Activated CD4-positive, alpha-beta T cell treated with anti-CD3 and anti-CD28 coated beads, Interleukin-2, amount 50 U/mL, for 16 hours (primary cell): ENCODE measurements around the gene GKN2.
"Not testable (repeated sequence)": the region's sequence is repeated elsewhere in the genome, so short reads cannot be mapped to it uniquely, and the experiment has no call there.

ENCODE experiments used
- DNase-seq: peaks from one replicate; pipeline ENCODE4 v3.0.0-alpha.2; 2020

Gene GKN2

GRCh38 chr2:68917034-68917718 lies 35.5 kb downstream of the GKN2 start:
- no peak for DNase-seq

DNA sequence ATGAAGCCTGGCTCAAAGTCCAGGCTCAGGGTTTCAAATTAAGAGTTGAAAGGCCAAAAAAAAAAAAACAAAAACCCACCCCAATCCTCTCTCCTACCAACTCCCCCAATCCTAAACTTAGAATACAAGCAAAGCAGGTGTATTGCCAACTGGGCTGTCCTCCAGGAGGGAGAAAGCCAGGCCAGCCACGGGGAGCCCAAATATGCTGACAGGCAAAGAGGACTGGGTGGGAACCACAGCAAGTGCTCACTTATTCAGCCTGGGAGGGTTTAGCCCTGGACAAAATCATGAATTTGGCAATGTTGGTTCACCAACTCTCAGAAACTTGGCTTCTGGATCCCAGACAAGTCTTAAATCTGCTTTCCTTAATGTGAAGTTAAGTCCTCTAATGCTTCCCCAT lies 36.5 kb downstream of the GKN2 start:
- DNase-seq: no peak

- DNase-seq: no peak
Measured at GRCh38 chr2:68915393-68915792, 37.3 kb downstream of the GKN2 start.

DNA sequence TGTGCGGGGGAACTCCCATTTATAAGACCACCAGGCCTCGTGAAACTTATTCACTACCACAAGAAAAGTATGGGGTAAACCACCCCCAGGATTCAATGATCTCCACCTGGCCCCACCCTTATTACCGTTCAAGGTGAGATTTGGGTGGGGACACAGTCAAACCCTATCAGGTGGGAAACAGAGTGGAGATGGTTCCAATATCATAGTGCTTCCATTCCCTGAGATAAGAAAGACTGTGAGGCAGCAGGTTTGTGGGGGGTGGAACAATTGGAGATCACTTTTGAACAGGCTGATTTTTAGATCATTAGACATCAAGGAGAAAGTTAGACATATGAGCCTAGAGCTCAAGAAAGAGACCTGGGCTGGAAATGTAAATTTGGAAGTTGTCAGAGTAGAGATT lies 39.3 kb downstream of the GKN2 start:
- DNase-seq: no peak

DNA sequence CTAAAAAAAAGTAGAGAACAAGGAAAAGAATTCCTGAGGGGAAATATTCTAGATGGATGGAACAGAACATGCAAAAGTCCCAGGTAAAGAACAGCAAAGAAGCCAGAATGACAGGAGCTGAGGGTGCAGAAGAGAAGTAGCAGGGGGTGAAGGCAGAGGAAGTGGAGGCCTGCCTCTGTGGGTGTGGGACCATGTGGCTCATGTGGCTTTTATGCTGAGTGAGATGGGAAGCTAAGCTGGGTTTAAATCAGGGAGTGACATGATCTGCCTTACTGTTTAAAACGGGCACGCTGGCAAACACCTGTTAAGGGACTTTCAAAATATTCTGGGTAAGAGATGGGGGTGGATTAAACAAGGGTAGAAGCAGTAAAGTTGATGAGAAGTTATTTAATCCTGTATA lies 40.0 kb downstream of the GKN2 start:
- peak; percentile 72 for DNase-seq

DNA sequence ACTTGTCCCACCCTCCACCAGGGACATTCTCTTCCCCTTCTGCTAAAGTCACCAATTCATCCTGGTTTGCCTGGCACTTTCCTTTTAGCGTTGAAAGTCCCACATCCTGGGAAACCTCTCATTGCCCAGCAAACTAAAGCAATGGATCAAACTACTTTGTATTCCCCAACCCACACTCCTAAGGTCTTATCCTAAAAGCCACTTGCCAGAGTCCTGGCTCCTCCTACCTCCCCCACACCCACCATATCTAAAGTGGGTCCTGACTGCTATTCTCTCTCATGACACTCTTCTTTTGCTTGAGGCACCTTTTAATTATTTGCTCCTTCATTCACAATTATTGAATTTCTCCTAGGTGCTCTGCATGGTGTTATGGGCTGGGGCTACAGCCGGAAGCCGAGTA lies 40.6 kb downstream of the GKN2 start:
- no peak for DNase-seq

GRCh38 chr2:68911709-68912108 lies 41.0 kb downstream of the GKN2 start:
- peak; percentile 15 for DNase-seq

- peak; percentile 37 for DNase-seq
Measured at GRCh38 chr2:68911246-68911645, 41.4 kb downstream of the GKN2 start.

GRCh38 chr2:68909793-68910674 lies 42.7 kb downstream of the GKN2 start:
- peak; percentile 88 for DNase-seq

GRCh38 chr2:68908392-68908970 lies 44.2 kb downstream of the GKN2 start:
- DNase-seq: peak; percentile 96

GRCh38 chr2:68907920-68908253 lies 44.8 kb downstream of the GKN2 start:
- no peak for DNase-seq

DNA sequence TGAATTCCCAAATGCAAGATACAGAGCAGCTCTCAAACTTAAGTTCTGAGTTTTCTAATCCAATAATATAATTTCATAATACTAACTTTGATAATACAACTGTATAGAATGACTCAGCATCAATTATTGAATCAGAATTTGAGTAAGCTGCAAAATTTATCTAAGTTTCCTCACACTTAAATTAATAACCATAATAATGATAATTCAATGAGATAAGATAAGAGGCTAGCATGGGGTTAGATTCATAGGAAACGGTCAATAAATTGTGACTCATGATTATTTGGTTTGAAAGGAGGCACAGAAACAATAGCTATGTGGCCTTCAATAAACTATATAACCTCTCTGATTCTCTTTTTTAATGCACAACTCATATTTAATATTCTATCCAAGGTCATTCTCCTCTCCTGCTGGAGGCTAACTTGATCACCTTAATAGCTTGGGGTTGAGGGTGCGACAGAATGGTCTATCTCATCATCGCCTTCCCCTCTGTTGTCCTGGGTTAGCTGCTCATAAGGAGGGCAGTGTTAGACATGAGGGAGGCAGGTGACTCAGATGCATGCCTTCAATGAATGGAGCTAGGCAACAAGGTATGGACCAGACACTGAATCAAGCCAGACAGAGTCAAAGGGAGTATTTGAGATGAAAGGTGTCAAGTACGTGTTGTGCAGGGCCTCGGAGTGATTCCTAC lies 45.3 kb downstream of the GKN2 start:
- DNase-seq: peak; percentile 27

DNA sequence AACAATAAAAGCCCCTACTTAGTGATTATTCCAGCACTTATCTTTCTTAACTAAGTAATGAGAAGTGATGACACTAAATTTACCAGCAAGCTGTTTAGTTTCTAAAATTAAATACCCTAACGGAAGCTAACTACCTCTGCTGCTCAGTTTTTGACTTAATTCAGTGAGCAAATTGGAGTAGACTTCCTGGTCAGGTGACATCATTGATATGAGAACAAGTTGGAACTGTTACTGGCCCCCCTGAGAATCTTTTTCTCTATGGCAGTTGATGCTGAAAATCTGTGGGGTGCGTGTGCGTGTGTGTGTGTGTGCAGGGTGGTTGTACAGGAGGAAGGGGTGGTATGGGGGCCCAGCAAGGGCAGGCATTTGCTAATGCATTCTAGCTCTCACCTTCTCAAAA lies 46.0 kb downstream of the GKN2 start:
- no peak for DNase-seq

DNA sequence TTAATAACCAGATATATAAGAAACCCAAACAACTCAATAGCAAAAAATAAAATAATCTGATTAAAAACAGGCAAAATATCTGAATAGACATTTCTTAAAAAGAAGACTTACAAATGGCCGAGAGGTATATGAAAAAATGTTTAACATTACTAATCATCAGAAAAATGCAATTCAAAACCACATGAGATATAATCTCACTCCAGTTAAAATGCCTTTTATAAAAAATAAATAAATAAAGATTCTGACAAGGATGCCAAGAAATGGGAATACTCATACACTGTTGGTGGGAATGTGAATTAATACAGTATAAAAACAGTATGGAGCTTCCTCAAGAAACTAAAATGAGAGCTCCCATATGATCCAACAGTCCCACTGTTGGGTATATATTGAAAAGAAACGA lies 47.6 kb downstream of the GKN2 start:
- DNase-seq: no peak

DNA sequence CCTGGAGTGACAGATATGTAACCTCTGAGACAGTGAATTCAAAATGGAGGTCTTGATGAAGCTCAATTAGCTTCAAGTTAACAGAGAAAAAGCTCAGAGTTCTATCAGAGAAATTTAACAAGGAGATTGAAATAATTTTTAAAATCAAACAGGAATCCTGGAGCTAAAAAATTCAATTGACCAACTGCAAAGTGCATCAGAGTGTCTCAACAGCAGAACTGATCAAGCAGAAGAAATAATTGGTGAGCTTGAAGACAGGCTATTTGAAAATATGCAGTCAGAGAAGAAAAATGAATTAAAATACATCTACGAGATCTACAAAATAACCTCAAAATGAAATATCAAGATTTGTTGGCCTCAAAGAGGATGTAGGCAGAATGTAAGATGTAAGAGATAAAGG lies 51.1 kb downstream of the GKN2 start:
- no peak for DNase-seq

DNA sequence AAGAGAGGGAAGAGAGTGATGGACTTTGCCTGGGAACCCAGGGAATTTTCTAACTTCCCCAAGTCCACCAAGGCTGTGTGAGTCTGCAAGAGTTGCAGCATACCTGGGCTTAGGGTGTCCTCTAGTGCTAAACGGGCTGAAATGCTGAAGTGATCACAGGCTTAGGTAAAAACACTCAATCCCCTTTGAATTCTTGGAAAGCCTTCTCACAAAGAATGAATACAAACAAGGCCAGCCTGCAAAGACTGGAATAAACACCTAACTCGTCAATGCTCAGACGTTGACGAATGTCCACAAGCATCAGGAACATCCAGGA lies 51.5 kb downstream of the GKN2 start:
- DNase-seq: no peak

DNA sequence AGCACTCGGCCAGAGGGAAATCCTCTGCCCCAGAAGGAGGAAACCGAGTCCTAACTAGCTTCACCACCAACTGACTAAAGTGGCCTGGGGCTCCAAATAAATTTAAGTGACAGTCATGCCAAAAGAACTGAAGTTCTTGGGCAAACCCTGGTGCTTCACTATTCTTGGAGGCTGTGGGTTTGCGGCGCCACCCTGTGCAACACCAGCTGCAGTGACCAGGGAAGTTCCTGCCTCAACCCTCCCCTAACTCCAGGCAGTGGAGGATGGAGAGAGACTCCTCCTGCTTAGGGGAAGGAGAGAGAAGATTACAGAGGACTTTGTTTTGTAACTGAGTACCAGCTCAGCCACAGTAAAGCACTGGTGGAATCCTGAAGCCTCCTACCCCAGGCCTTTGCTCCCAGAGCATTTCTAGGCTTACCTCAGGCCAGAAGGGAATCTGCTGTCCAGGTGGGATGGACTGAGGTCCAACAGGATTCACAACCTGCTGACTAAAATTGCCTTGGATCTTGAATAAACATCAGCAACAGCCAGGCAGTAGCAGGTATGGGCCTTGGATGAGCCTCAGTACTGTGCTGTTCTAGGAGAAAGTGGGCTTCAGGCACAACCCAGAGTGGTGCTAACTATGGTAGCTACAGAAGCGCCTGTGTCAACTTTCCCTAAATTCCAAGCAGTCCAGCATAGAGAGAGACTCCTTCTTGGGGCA lies 52.0 kb downstream of the GKN2 start:
- DNase-seq: no peak

DNA sequence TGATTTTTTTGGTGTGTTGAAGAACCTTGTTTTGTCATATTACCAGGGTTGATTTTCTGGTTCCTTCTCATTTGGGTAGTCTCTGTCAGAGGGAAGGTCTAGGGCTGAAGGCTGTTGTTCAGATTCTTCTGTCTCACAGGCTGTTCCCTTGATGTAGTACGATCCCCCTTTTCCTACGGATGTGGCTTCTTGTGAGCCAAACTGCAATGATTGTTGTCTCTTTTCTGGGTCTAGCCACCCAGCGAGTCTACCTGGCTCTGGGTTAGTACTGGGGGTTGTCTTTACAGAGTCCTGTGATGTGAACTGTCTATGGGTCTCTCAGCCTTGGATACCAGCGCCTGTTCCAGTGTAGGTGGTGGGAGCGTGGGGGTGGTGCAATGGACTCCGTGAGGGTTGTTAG lies 56.7 kb downstream of the GKN2 start:
- DNase-seq: not testable (repeated sequence)
